ENCODE measurements around the gene RNF224. TPM values are rescaled to one million over a fixed set of nuclear protein-coding genes. Genes with fewer than 3 reads are reported as not detected.

RNF224 gene
- total RNA-seq, 1 experiment from 2014 or later = 0.16 TPM

DNA sequence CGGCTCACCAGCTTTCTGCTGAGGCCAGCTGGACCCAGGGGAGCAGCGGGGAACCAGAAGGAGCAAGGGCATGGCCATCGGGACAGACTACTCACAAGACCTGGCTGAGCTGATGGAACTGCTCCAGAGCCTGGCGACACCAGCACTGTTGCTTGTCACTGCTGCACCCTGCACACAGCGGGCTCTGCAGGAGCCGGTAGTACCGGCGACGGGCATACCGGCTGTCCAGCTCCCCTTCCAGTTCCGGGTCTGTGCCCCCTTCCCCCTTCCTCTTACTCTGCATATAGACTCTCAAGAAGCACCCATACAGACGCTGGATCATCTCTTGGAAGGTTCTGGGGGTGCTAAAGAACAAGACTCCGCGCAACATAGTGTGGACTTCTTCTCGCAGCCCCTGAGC is 39.9 kb upstream of the RNF224 start:
- H3K4me3 Mint-ChIP-seq (ENCODE audit: unreplicated experiment) = peak overlapping the region; percentile 94
- ChIA-PET CTCF (interaction anchor here (1.1 to 2.4 kb wide), 3 partner anchors 18 to 65 kb away, joined by 3 to 9 read pairs (median 3); partner anchors contain the start of genes NDOR1 and TMEM203), POLR2A (interaction anchor here (0.6 to 3.7 kb wide), 15 partner anchors 11 to 125 kb away, joined by 3 to 57 read pairs (median 7); partner anchors contain the start of genes CYSRT1, GRIN1, MAN1B1 and NDOR1)
- H3K36me3 Mint-ChIP-seq (ENCODE audit: insufficient read depth, unreplicated experiment) = peaks cover 31% of the 10 kb centered on the region
- no TSS peak for BruUV-seq (replicated peaks)
- H3K27me3 Mint-ChIP-seq (ENCODE audit: insufficient read depth, unreplicated experiment) = no peaks in the 10 kb centered on the region
- intact Hi-C loops (cut with micrococcal nuclease) = no loop called here
- H3K4me1 Mint-ChIP-seq (ENCODE audit: insufficient read depth, unreplicated experiment) = peaks cover 10% of the 10 kb centered on the region
- H3K9me3 Mint-ChIP-seq (ENCODE audit: unreplicated experiment) = no peaks in the 10 kb centered on the region
- no peak for DNase-seq (ENCODE audit: unreplicated experiment)
- no peak for TF ChIP-seq CTCF (IDR thresholded peaks at IDR 0.05; ENCODE audit: unreplicated experiment)
- peak overlapping the region; percentile 95 for H3K27ac Mint-ChIP-seq (ENCODE audit: low read depth, unreplicated experiment)

- Mint-ChIP-seq H3K27me3 (ENCODE audit: insufficient read depth, unreplicated experiment) (no peaks in the 10 kb centered on the region), H3K9me3 (ENCODE audit: unreplicated experiment) (no peaks in the 10 kb centered on the region), H3K4me1 (ENCODE audit: insufficient read depth, unreplicated experiment) (peaks cover 10% of the 10 kb centered on the region), H3K4me3 (ENCODE audit: unreplicated experiment) (peak overlapping the region; percentile 94), H3K36me3 (ENCODE audit: insufficient read depth, unreplicated experiment) (peaks cover 26% of the 10 kb centered on the region), H3K27ac (ENCODE audit: low read depth, unreplicated experiment) (peak overlapping the region; percentile 95)
- BruUV-seq (replicated peaks) = no TSS peak
- no peak for DNase-seq (ENCODE audit: unreplicated experiment)
- TF ChIP-seq CTCF (IDR thresholded peaks at IDR 0.05; ENCODE audit: unreplicated experiment) = no peak
- ChIA-PET POLR2A (interaction anchor here (0.6 to 3.7 kb wide), 20 partner anchors 10 to 1069 kb away, joined by 3 to 57 read pairs (median 6); partner anchors contain the start of genes CYSRT1, GRIN1, MAN1B1 and NDOR1), CTCF (interaction anchor here (0.6 to 2.4 kb wide), 6 partner anchors 17 to 96 kb away, joined by 3 to 11 read pairs (median 4); partner anchors contain the start of genes NDOR1, RNF224 and TMEM203)
- intact Hi-C loops (cut with micrococcal nuclease) = loop anchor here (2.0 kb wide), 1 partner anchor 53 kb away; the partner anchor contains the start of gene TUBB4B
These were observed 39.2 kb upstream of the RNF224 start for GRCh38 chr9:137188086-137188489.

- Mint-ChIP-seq H3K27me3 (ENCODE audit: insufficient read depth, unreplicated experiment) (no peaks in the 10 kb centered on the region), H3K9me3 (ENCODE audit: unreplicated experiment) (no peaks in the 10 kb centered on the region), H3K4me3 (ENCODE audit: unreplicated experiment) (peak within 1 kb of the TSS; percentile 94), H3K4me1 (ENCODE audit: insufficient read depth, unreplicated experiment) (peaks cover 10% of the 10 kb centered on the region), H3K27ac (ENCODE audit: low read depth, unreplicated experiment) (peak within 1 kb of the TSS; percentile 95), H3K36me3 (ENCODE audit: insufficient read depth, unreplicated experiment) (peaks cover 20% of the 10 kb centered on the region)
- intact Hi-C loops (cut with micrococcal nuclease) = loop anchor here (1.0 to 2.0 kb wide), 2 partner anchors 39 to 52 kb away; partner anchors contain the start of genes RNF224 and TUBB4B
- TF ChIP-seq CTCF (IDR thresholded peaks at IDR 0.05; ENCODE audit: unreplicated experiment) = peak; percentile 25
- DNase-seq (ENCODE audit: unreplicated experiment) = peak; percentile 91
- BruUV-seq (replicated peaks) = no TSS peak
- ChIA-PET POLR2A (interaction anchor here (0.6 to 3.7 kb wide), 30 partner anchors 7 to 1069 kb away, joined by 3 to 57 read pairs (median 4); partner anchors contain the start of genes CYSRT1, LRRC26, MAN1B1 and NDOR1), CTCF (interaction anchor here (0.6 to 2.4 kb wide), 15 partner anchors 12 to 159 kb away, joined by 3 to 11 read pairs (median 3); partner anchors contain the start of genes CYSRT1, NDOR1, RNF224 and TMEM203)
These were observed 38.6 kb upstream of the RNF224 start, which contains the start of the genes ANAPC2 and SSNA1 for GRCh38 chr9:137188490-137189296. Gene ANAPC2, minus strand, starts transcription at chr9:137188560. Its CDS starts 28 bp downstream, at chr9:137188532. Gene SSNA1, plus strand, starts transcription at chr9:137188676. Its CDS starts 51 bp downstream, at chr9:137188727.
